Thyroid gland (tissue), 4 donors: Measurements from ENCODE around the gene C1orf56. TPM values are rescaled to one million over a fixed set of nuclear protein-coding genes. Genes with fewer than 3 reads are reported as not detected.

Source experiments
- DNase-seq, 2 donors: peaks; one replicate each; pipeline ENCODE4 v3.0.0-alpha.2; 2019
- H3K27ac ChIP-seq, 3 donors: fragments of 200-600 bp; sonication (generic); 1 replicate in 2 of 3; 2 replicates in 1 of 3; pipeline ENCODE4 v1.5.1; 2016 to 2019; ENCODE audit warnings: mild to moderate bottlenecking in 1 of 3, moderate library complexity in 1 of 3
- H3K27me3 ChIP-seq: fragments of 200-600 bp; sonication (generic); one replicate; pipeline ENCODE4 v1.5.1; 2019
- H3K36me3 ChIP-seq, 2 donors: fragments of 200-600 bp; sonication (generic); one replicate each; pipeline ENCODE4 v1.5.1; 2016 to 2019
- H3K4me1 ChIP-seq, 2 donors: fragments of 200-600 bp; sonication (generic); one replicate each; pipeline ENCODE4 v1.5.1; 2017 to 2019
- H3K4me3 ChIP-seq, 3 donors: fragments of 200-600 bp; sonication (generic); replicated peaks in 1 of 3; 1 replicate in 2 of 3; 2 replicates in 1 of 3; pipeline ENCODE4 v1.5.1; 2016; ENCODE audit warnings: mild to moderate bottlenecking in 1 of 3
- H3K9me3 ChIP-seq: fragments of 200-600 bp; sonication (generic); one replicate; pipeline ENCODE4 v1.5.1; 2017
- CTCF ChIP-seq, 6 experiments: fragments of 200-600 bp in 3 of 6; fragments of 450-650 bp in 3 of 6; sonication (generic) in 3 of 6; IDR thresholded peaks; one replicate each; pipeline ENCODE4 v1.5.1; 2016 to 2019; ENCODE audit warnings: antibody characterized with exemption in 6 of 6, mild to moderate bottlenecking in 2 of 6, inconsistent platforms in 1 of 6, moderate library complexity in 1 of 6
- POLR2A ChIP-seq, 2 donors: fragments of 450-650 bp; IDR thresholded peaks; one replicate each; pipeline ENCODE4 v1.6.1; 2017; ENCODE audit warnings: antibody characterized with exemption in 2 of 2, mild to moderate bottlenecking in 2 of 2, moderate library complexity in 1 of 2
- WGBS, 2 donors: methylation state at CpG; one replicate each; pipeline ENCODE4 v1.1.5; 2017; 5-methylcytosine and 5-hydroxymethylcytosine counted together
- intact Hi-C: fragments of 100-400 bp; cut with DNase I; formaldehyde crosslinking; loops from one replicate; pipeline ENCODE4 v1.15.1; 2023
- total RNA-seq, 4 donors: library from RNA; depleted of rRNA; stranded (reverse); fragments of >200 nt; gene quantifications; one replicate each; pipeline ENCODE4 v1.2.3, GENCODE V29; 2016

C1orf56 gene
- total RNA-seq, 4 donors from 2014 or later = 7.8 to 22.6 (median 14.8) TPM

- 13 to 15% methylated on average over 2 to 3 of the region's 3 CpGs for WGBS, 2 donors
- peak in 1 of 6 experiments; percentile 56 for TF ChIP-seq CTCF (IDR thresholded peaks at IDR 0.05)
- TF ChIP-seq POLR2A (IDR thresholded peaks at IDR 0.05) = no peak
Measured at GRCh38 chr1:151048645-151049032, 1.1 kb downstream of the C1orf56 start.

GRCh38 chr1:151049458-151049857, 1.9 kb downstream of the C1orf56 start:
- Histone ChIP-seq H3K27ac (peak overlapping the region in 1 of 3 donors; percentile 95), H3K4me3 (no peak overlapping the region), H3K4me1 (peaks cover 11 to 18% of the 10 kb centered on the region in 2 donors), H3K9me3 (no peaks in the 10 kb centered on the region), H3K27me3 (no peaks in the 10 kb centered on the region), H3K36me3 (peaks cover 25 to 31% of the 10 kb centered on the region in 2 donors)
- TF ChIP-seq CTCF (IDR thresholded peaks at IDR 0.05) (no peak), POLR2A (IDR thresholded peaks at IDR 0.05) (no peak)
- intact Hi-C loops = no loop called here
- WGBS, 2 donors = 94 to 97% methylated on average over 5 of the region's 5 CpGs
- DNase-seq = no peak

More at GRCh38 chr1:151048645-151049032, 1.1 kb downstream of the C1orf56 start:
- DNase-seq = no peak
- Histone ChIP-seq H3K9me3 (no peaks in the 10 kb centered on the region), H3K4me3 (peak overlapping the region in 2 of 3 donors; percentile 69 to 74), H3K36me3 (peaks cover 17 to 23% of the 10 kb centered on the region in 2 donors), H3K27ac (peak overlapping the region; percentile 89 to 95 (median 95)), H3K27me3 (no peaks in the 10 kb centered on the region), H3K4me1 (peaks cover 11 to 18% of the 10 kb centered on the region in 2 donors)
- intact Hi-C loops = no loop called here

GRCh38 chr1:151050051-151050688, 2.6 kb downstream of the C1orf56 start:
- Histone ChIP-seq H3K36me3 (peaks cover 31 to 39% of the 10 kb centered on the region in 2 donors), H3K4me1 (peaks cover 13 to 21% of the 10 kb centered on the region in 2 donors), H3K9me3 (no peaks in the 10 kb centered on the region), H3K27ac (peak overlapping the region in 2 of 3 donors; percentile 15 to 21), H3K4me3 (no peak overlapping the region), H3K27me3 (no peaks in the 10 kb centered on the region)
- 83 to 93% methylated on average over 2 of the region's 2 CpGs for WGBS, 2 donors
- intact Hi-C loops = no loop called here
- TF ChIP-seq POLR2A (IDR thresholded peaks at IDR 0.05) (no peak), CTCF (IDR thresholded peaks at IDR 0.05) (no peak)
- DNase-seq = no peak

GRCh38 chr1:151051356-151052009, 3.9 kb downstream of the C1orf56 start:
- no peak for DNase-seq
- Histone ChIP-seq H3K4me3 (no peak overlapping the region), H3K4me1 (peaks cover 26 to 34% of the 10 kb centered on the region in 2 donors), H3K27ac (no peak overlapping the region), H3K36me3 (peaks cover 36 to 46% of the 10 kb centered on the region in 2 donors), H3K27me3 (no peaks in the 10 kb centered on the region), H3K9me3 (no peaks in the 10 kb centered on the region)
- WGBS, 2 donors = 73 to 79% methylated on average over 2 of the region's 2 CpGs
- intact Hi-C loops = no loop called here
- TF ChIP-seq POLR2A (IDR thresholded peaks at IDR 0.05) (no peak), CTCF (IDR thresholded peaks at IDR 0.05) (no peak)
